Measurements from ENCODE around the gene CCT8L2.
"Not testable (repeated sequence)": the region's sequence is repeated elsewhere in the genome, so short reads cannot be mapped to it uniquely, and the experiment has no call there.

The CCT8L2 gene

GRCh38 chr22:16592231-16592630 lies 379 bp downstream of the CCT8L2 start:
- DNase-seq: not testable (repeated sequence)

- DNase-seq: not testable (repeated sequence)
Measured at GRCh38 chr22:16591136-16591535, 1.5 kb downstream of the CCT8L2 start.

- no peak for DNase-seq
Measured at GRCh38 chr22:16586991-16587390, 5.6 kb downstream of the CCT8L2 start.

- DNase-seq: no peak
Measured at GRCh38 chr22:16586170-16586569, 6.4 kb downstream of the CCT8L2 start.

- DNase-seq: not testable (repeated sequence)
Measured at GRCh38 chr22:16580872-16581271, 11.7 kb downstream of the CCT8L2 start.

- not testable (repeated sequence) for DNase-seq
Measured at GRCh38 chr22:16569240-16569834, 23.3 kb downstream of the CCT8L2 start.

- no peak for DNase-seq
Measured at GRCh38 chr22:16568425-16568758, 24.2 kb downstream of the CCT8L2 start.

- DNase-seq: not testable (repeated sequence)
Measured at GRCh38 chr22:16567617-16568424, 24.8 kb downstream of the CCT8L2 start.

- DNase-seq: not testable (repeated sequence)
Measured at GRCh38 chr22:16566421-16567151, 26.0 kb downstream of the CCT8L2 start.

- not testable (repeated sequence) for DNase-seq
Measured at GRCh38 chr22:16565585-16566420, 26.8 kb downstream of the CCT8L2 start.

GRCh38 chr22:16564837-16565584 lies 27.6 kb downstream of the CCT8L2 start:
- DNase-seq: not testable (repeated sequence)

- no peak for DNase-seq
Measured at GRCh38 chr22:16563555-16564520, 28.8 kb downstream of the CCT8L2 start.

GRCh38 chr22:16562711-16563554 lies 29.7 kb downstream of the CCT8L2 start:
- DNase-seq: no peak

GRCh38 chr22:16561093-16561658 lies 31.4 kb downstream of the CCT8L2 start:
- not testable (repeated sequence) for DNase-seq

GRCh38 chr22:16560651-16561050 lies 32.0 kb downstream of the CCT8L2 start:
- not testable (repeated sequence) for DNase-seq

- not testable (repeated sequence) for DNase-seq
Measured at GRCh38 chr22:16559996-16560395, 32.6 kb downstream of the CCT8L2 start.

- no peak for DNase-seq
Measured at GRCh38 chr22:16559056-16559955, 33.3 kb downstream of the CCT8L2 start.

GRCh38 chr22:16558376-16558945 lies 34.1 kb downstream of the CCT8L2 start:
- DNase-seq: not testable (repeated sequence)
